Measurements from ENCODE around the gene DCD.

DNA sequence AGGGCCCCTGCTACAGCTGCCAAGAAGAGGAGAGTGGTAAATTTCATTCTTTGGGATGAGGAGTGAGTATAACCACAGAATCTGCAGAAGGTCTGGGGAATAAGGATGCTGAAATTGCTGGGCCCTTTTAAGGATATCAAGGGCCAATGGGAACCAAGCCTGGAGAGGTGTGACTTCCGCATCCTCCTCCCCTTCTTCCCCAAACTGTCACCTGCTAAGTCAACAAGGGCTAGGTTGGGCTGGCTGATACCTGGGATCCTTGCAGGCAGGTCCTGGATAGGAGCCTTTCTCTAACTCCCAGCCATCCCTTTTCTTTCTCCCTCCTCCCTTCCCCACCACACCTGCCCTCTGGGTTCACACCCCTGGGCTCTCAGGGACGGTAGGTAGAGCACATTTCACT, 13.4 kb downstream of the DCD start, which contains the start of gene LACRT:
- TF ChIP-seq, protein P1, sequence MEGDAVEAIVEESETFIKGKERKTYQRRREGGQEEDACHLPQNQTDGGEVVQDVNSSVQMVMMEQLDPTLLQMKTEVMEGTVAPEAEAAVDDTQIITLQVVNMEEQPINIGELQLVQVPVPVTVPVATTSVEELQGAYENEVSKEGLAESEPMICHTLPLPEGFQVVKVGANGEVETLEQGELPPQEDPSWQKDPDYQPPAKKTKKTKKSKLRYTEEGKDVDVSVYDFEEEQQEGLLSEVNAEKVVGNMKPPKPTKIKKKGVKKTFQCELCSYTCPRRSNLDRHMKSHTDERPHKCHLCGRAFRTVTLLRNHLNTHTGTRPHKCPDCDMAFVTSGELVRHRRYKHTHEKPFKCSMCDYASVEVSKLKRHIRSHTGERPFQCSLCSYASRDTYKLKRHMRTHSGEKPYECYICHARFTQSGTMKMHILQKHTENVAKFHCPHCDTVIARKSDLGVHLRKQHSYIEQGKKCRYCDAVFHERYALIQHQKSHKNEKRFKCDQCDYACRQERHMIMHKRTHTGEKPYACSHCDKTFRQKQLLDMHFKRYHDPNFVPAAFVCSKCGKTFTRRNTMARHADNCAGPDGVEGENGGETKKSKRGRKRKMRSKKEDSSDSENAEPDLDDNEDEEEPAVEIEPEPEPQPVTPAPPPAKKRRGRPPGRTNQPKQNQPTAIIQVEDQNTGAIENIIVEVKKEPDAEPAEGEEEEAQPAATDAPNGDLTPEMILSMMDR (conservative IDR thresholded peaks at IDR 0.05), result no peak
- no peak for TF ChIP-seq ZFX (IDR thresholded peaks at IDR 0.05)
